ENCODE measurements around the gene AK4.

The AK4 gene

DNA sequence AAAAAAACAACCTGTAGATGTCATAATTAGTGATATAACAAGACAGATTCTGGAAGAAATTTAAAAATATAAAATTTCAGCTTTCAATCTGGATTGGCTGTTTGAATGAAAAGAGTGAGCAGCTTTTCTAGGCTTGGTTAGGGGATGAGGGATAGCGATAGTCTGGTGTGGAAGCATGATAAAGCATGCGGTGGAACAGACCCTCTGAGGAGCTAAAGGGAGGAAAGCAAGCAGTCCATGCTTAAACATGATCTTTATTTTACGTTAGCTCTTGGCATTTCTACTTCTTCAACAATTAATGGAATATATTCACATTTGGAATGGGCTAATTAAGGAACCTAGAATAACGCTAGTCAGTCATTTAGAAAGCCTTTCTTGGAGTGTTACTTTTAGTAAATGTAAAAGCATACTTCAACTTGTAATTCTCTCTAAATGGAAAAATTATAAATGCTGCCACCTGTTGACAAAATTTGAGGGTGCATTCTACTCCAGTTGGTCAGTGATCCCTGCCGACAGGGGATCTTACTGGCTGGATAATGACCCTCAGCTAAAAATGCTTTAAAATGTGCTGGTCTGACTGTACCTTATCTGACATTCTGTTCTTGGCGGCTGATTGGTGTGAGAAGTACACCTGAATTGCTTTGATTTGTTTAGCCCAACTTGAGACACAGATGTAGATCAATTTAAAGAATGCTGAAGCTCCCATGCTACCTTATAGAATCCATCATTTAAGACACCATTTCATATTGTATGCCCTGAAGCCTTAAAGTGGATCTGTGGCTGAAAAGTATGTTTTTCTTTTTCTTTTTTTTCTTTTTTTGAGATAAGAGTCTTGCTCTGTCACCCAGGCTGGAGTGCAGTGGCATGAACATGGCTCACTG, 61.2 kb downstream of the AK4 start:
- Histone ChIP-seq H3K9me3 (ENCODE audit: control insufficient read depth in 1 of 2, low read length in 2 of 2) (no peaks in the 10 kb centered on the region), H3K27me3 (ENCODE audit: control insufficient read depth in 1 of 2, insufficient read depth in 2 of 2, low read length in 2 of 2) (no peaks in the 10 kb centered on the region), H3K4me1 (ENCODE audit: control insufficient read depth in 1 of 2, insufficient read depth in 2 of 2, low read length in 2 of 2) (peaks cover 0 to 3% of the 10 kb centered on the region in 2 donors), H3K27ac (ENCODE audit: low read depth, low read length) (no peak overlapping the region), H3K36me3 (ENCODE audit: control insufficient read depth in 1 of 2, insufficient read depth in 2 of 2, low read length in 2 of 2) (no peaks in the 10 kb centered on the region), H3K9ac (ENCODE audit: low read depth in 1 of 2, low read length in 2 of 2) (no peak overlapping the region), H3K4me3 (ENCODE audit: low read depth in 1 of 2, low read length in 2 of 2) (no peak overlapping the region)

DNA sequence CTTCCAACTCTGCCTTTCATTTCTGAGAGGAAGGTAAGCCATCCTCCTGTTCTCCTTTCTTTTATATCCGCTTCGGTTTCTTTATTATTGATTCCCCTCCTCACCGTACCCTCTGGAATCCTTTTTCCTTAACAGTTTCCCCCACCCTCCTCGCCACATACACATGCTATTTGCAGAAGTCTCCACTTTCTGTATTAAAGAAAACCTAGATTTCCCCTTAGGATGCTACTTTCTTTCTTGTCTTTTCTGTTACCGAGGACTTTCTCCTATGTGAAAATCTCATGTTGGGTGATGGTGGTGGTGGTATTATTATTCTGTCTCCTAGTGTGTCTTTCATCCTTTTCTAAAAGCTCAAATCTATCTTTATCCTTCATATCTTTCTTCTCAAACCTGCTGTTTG, 62.3 kb downstream of the AK4 start:
- H3K27me3 ChIP-seq (ENCODE audit: control insufficient read depth in 1 of 2, insufficient read depth in 2 of 2, low read length in 2 of 2): no peaks in the 10 kb centered on the region
- H3K9ac ChIP-seq (ENCODE audit: low read depth in 1 of 2, low read length in 2 of 2): no peak overlapping the region
- H3K9me3 ChIP-seq (ENCODE audit: control insufficient read depth in 1 of 2, low read length in 2 of 2): no peaks in the 10 kb centered on the region
- H3K36me3 ChIP-seq (ENCODE audit: control insufficient read depth in 1 of 2, insufficient read depth in 2 of 2, low read length in 2 of 2): no peaks in the 10 kb centered on the region
- peaks cover 0 to 3% of the 10 kb centered on the region in 2 donors for H3K4me1 ChIP-seq (ENCODE audit: control insufficient read depth in 1 of 2, insufficient read depth in 2 of 2, low read length in 2 of 2)
- H3K4me3 ChIP-seq (ENCODE audit: low read depth in 1 of 2, low read length in 2 of 2): no peak overlapping the region
- H3K27ac ChIP-seq (ENCODE audit: low read depth, low read length): no peak overlapping the region

DNA sequence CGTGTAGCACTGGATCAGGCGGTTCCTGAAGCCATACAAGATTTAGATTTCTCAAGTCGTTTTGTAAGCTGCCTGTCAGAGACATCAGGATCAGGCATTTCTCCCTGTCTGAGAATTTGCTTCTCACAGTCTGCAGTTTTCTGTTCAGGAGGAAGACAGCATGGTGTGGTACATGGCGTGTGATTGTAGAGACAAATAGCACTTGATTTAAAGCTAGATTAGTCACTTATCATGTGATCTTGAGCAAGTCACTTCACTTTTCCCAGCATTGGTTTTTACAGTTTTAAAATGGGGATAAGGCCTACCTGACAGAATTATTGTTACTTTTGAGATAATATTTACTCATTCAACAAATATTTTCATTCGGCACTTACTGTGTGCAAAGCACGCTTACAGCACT, 63.3 kb downstream of the AK4 start:
- no peak overlapping the region for H3K9ac ChIP-seq (ENCODE audit: low read depth in 1 of 2, low read length in 2 of 2)
- no peak overlapping the region for H3K27ac ChIP-seq (ENCODE audit: low read depth, low read length)
- no peaks in the 10 kb centered on the region for H3K27me3 ChIP-seq (ENCODE audit: control insufficient read depth in 1 of 2, insufficient read depth in 2 of 2, low read length in 2 of 2)
- peaks cover 0 to 3% of the 10 kb centered on the region in 2 donors for H3K4me1 ChIP-seq (ENCODE audit: control insufficient read depth in 1 of 2, insufficient read depth in 2 of 2, low read length in 2 of 2)
- H3K9me3 ChIP-seq (ENCODE audit: control insufficient read depth in 1 of 2, low read length in 2 of 2): no peaks in the 10 kb centered on the region
- H3K4me3 ChIP-seq (ENCODE audit: low read depth in 1 of 2, low read length in 2 of 2): no peak overlapping the region
- no peaks in the 10 kb centered on the region for H3K36me3 ChIP-seq (ENCODE audit: control insufficient read depth in 1 of 2, insufficient read depth in 2 of 2, low read length in 2 of 2)

DNA sequence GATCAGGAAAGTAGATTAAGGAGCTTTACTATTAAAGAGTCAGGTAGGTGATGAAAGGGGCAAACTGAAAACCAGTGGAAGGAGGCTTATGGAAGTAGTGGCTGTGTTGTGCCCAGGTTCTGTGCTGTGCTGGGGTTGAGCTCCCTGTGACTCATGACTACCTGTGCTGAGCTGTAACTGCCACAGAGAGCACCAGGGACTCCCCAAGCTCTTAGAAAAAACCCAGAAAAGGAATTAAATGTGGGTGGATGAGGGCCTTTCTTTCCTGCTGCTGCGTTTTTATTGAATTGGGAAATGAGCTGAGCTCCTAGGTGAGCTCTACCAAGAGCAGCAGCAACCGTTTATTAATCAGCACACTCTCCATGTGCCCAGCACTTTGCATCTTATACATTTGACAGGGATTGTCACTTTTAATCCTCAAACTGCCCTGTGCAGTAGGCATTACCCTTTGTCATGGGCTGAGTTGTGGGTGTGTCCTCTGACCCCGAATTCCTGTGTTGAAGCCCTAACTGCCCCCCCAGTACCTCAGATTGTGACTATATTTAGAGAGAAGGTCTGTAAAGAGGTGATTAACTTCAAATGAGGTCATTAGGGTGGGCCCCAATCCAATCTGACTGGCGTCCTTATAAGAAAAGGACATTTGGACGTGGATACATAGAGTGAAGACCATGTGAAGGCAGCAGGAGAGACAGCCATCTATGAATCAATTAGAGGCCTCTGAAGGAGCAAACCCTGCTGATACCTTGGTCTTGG, 65.4 kb downstream of the AK4 start:
- H3K4me1 ChIP-seq (ENCODE audit: control insufficient read depth in 1 of 2, insufficient read depth in 2 of 2, low read length in 2 of 2): peaks cover 0 to 3% of the 10 kb centered on the region in 2 donors
- no peaks in the 10 kb centered on the region for H3K36me3 ChIP-seq (ENCODE audit: control insufficient read depth in 1 of 2, insufficient read depth in 2 of 2, low read length in 2 of 2)
- H3K27ac ChIP-seq (ENCODE audit: low read depth, low read length): no peak overlapping the region
- H3K9me3 ChIP-seq (ENCODE audit: control insufficient read depth in 1 of 2, low read length in 2 of 2): no peaks in the 10 kb centered on the region
- no peak overlapping the region for H3K4me3 ChIP-seq (ENCODE audit: low read depth in 1 of 2, low read length in 2 of 2)
- no peak overlapping the region for H3K9ac ChIP-seq (ENCODE audit: low read depth in 1 of 2, low read length in 2 of 2)
- H3K27me3 ChIP-seq (ENCODE audit: control insufficient read depth in 1 of 2, insufficient read depth in 2 of 2, low read length in 2 of 2): no peaks in the 10 kb centered on the region

DNA sequence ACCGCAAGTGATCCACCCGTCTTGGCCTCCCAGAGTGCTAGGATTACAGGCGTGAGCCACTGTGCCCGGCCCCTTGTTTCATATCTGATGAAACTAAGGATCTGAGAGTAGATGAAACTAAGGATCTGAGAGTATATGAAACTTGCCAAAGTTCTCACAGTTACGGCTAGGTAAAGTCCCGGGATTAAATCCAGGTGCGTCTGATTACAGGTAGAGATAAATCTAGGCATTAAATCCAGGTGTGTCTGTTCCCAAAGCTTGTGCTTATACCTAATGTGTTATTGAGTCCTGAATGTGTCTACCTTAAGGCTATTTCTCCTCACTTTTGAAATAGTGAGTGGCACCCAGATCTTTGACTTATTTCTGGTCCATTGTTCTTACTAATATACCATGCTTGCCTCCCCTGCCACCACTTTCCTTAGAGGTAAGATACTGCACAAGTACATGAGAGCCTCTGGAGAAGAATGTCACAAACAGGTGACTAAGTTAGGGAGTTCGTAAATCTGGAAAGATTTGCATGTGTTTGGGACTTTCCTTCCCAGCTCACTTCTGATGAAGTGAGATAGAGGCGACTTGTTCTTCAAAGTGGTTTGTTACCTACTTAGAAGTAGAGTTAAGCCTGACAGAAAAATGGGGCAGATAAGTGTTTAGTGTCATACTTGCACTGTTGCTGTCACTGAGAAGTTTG, 66.5 kb downstream of the AK4 start:
- no peaks in the 10 kb centered on the region for H3K9me3 ChIP-seq (ENCODE audit: control insufficient read depth in 1 of 2, low read length in 2 of 2)
- no peaks in the 10 kb centered on the region for H3K27me3 ChIP-seq (ENCODE audit: control insufficient read depth in 1 of 2, insufficient read depth in 2 of 2, low read length in 2 of 2)
- no peak overlapping the region for H3K27ac ChIP-seq (ENCODE audit: low read depth, low read length)
- H3K9ac ChIP-seq (ENCODE audit: low read depth in 1 of 2, low read length in 2 of 2): no peak overlapping the region
- H3K4me3 ChIP-seq (ENCODE audit: low read depth in 1 of 2, low read length in 2 of 2): no peak overlapping the region
- no peaks in the 10 kb centered on the region for H3K36me3 ChIP-seq (ENCODE audit: control insufficient read depth in 1 of 2, insufficient read depth in 2 of 2, low read length in 2 of 2)
- H3K4me1 ChIP-seq (ENCODE audit: control insufficient read depth in 1 of 2, insufficient read depth in 2 of 2, low read length in 2 of 2): no peaks in the 10 kb centered on the region

DNA sequence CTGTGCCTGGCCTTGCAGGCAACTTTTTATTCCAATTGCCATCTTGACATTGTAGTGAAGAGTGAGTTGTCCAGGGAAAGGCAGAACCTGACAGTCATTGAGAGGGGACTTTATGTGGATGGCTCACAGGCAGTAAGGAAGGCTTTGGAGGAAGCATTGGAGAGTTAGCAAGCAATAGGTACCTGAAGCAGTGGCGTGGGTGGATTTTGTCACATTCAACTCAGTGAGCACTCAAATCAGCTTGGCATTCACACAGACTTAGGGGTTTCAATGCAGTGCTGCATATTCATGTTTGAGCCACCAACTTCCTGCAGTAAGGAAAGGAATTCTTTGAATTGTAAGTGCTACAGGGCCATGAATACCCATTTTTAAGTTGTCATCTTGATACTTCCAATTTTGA, 69.0 kb downstream of the AK4 start:
- no peaks in the 10 kb centered on the region for H3K4me1 ChIP-seq (ENCODE audit: control insufficient read depth in 1 of 2, insufficient read depth in 2 of 2, low read length in 2 of 2)
- no peak overlapping the region for H3K4me3 ChIP-seq (ENCODE audit: low read depth in 1 of 2, low read length in 2 of 2)
- no peaks in the 10 kb centered on the region for H3K9me3 ChIP-seq (ENCODE audit: control insufficient read depth in 1 of 2, low read length in 2 of 2)
- no peaks in the 10 kb centered on the region for H3K36me3 ChIP-seq (ENCODE audit: control insufficient read depth in 1 of 2, insufficient read depth in 2 of 2, low read length in 2 of 2)
- H3K9ac ChIP-seq (ENCODE audit: low read depth in 1 of 2, low read length in 2 of 2): no peak overlapping the region
- H3K27ac ChIP-seq (ENCODE audit: low read depth, low read length): no peak overlapping the region
- no peaks in the 10 kb centered on the region for H3K27me3 ChIP-seq (ENCODE audit: control insufficient read depth in 1 of 2, insufficient read depth in 2 of 2, low read length in 2 of 2)

DNA sequence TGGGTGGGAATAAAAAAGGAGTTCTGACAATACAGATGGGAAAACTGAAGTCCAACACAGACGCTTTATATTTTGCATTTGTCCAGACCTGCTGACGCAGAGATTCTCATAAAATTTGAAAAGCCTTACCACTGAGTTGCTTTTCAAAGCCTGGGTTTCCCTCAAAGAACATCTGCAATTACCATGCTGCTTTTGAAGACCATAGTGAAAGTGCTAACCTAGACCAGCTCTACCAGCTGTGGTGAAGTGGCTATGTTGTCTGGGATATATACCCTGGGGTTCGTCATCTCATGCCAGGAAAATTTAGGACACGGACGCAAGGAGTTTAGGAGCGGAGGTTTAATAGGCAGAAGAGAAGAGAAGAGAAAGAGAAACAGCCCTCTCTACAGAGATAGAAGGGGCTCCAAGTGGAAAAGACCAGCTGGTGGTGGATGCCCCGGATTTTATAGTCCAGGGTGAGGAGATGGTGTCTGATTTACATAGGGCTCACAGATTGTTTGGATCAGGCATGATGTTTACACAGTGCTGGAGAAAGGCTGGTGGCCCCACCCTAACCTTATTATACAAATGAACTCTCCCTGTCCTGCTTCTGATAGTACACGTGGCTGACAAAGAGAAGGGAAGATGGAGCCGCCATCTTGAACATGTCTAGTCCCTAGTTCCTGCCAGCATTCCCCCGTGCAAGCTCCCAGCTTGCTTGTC, 73.8 kb downstream of the AK4 start:
- Histone ChIP-seq H3K27me3 (ENCODE audit: control insufficient read depth in 1 of 2, insufficient read depth in 2 of 2, low read length in 2 of 2) (no peaks in the 10 kb centered on the region), H3K9me3 (ENCODE audit: control insufficient read depth in 1 of 2, low read length in 2 of 2) (no peaks in the 10 kb centered on the region), H3K4me1 (ENCODE audit: control insufficient read depth in 1 of 2, insufficient read depth in 2 of 2, low read length in 2 of 2) (no peaks in the 10 kb centered on the region)

DNA sequence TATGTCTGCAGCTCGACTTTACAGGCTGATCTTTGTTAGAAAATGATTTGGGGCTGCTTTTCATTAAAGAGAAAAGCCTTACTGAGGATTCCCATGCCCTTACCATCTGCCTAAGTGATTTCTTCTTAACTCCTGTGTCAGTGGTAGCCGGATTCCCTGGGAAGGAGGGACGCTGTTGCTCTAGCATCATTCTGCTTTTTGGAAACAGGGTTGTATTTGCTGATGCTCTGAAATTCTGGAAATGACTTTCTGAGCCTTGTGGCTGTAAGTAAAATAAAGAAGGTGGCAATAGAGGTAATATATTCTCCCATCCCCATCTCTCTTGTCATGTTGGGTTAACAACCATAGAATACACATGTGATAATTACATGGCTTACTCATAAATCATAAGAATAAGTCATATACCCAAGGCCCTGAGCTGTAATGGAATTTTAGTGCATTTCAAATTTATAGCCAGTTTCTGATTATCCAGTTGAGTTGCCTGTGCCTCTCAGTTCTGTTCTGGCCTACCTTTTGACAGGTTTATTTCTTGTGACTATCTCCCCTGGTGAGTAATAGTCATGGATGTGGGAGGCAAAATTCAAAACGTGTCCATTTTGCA, 74.4 kb downstream of the AK4 start:
- Histone ChIP-seq H3K9ac (ENCODE audit: low read depth in 1 of 2, low read length in 2 of 2) (no peak overlapping the region), H3K27ac (ENCODE audit: low read depth, low read length) (no peak overlapping the region), H3K4me3 (ENCODE audit: low read depth in 1 of 2, low read length in 2 of 2) (no peak overlapping the region), H3K27me3 (ENCODE audit: control insufficient read depth in 1 of 2, insufficient read depth in 2 of 2, low read length in 2 of 2) (no peaks in the 10 kb centered on the region), H3K36me3 (ENCODE audit: control insufficient read depth in 1 of 2, insufficient read depth in 2 of 2, low read length in 2 of 2) (no peaks in the 10 kb centered on the region), H3K9me3 (ENCODE audit: control insufficient read depth in 1 of 2, low read length in 2 of 2) (no peaks in the 10 kb centered on the region), H3K4me1 (ENCODE audit: control insufficient read depth in 1 of 2, insufficient read depth in 2 of 2, low read length in 2 of 2) (no peaks in the 10 kb centered on the region)

More for the DNA sequence above, 73.8 kb downstream of the AK4 start:
- Histone ChIP-seq H3K4me3 (ENCODE audit: low read depth in 1 of 2, low read length in 2 of 2) (no peak overlapping the region), H3K27ac (ENCODE audit: low read depth, low read length) (no peak overlapping the region), H3K9ac (ENCODE audit: low read depth in 1 of 2, low read length in 2 of 2) (no peak overlapping the region), H3K36me3 (ENCODE audit: control insufficient read depth in 1 of 2, insufficient read depth in 2 of 2, low read length in 2 of 2) (no peaks in the 10 kb centered on the region)

DNA sequence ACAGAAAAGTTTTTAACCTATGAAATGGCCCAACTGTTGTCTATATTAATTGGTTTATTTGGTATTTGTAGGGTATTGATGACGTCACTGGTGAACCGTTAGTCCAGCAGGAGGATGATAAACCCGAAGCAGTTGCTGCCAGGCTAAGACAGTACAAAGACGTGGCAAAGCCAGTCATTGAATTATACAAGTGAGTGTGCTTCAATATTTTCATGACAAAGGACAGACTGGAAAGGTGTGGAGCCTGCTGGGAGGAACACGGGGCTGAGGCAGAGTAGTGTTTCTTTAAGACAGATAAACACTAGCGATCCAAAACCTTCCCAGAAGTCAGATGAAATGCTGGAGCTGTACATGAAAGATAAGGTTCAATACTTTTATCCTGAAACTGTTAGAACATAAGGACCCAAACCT, 76.7 kb downstream of the AK4 start:
- no peaks in the 10 kb centered on the region for H3K36me3 ChIP-seq (ENCODE audit: control insufficient read depth in 1 of 2, insufficient read depth in 2 of 2, low read length in 2 of 2)
- no peak overlapping the region for H3K4me3 ChIP-seq (ENCODE audit: low read depth in 1 of 2, low read length in 2 of 2)
- no peaks in the 10 kb centered on the region for H3K4me1 ChIP-seq (ENCODE audit: control insufficient read depth in 1 of 2, insufficient read depth in 2 of 2, low read length in 2 of 2)
- no peaks in the 10 kb centered on the region for H3K9me3 ChIP-seq (ENCODE audit: control insufficient read depth in 1 of 2, low read length in 2 of 2)
- no peak overlapping the region for H3K27ac ChIP-seq (ENCODE audit: low read depth, low read length)
- H3K27me3 ChIP-seq (ENCODE audit: control insufficient read depth in 1 of 2, insufficient read depth in 2 of 2, low read length in 2 of 2): no peaks in the 10 kb centered on the region
- no peak overlapping the region for H3K9ac ChIP-seq (ENCODE audit: low read depth in 1 of 2, low read length in 2 of 2)

All from duodenal mucosa (tissue), 2 donors.